GM12878 (cell line): ENCODE results near the gene GSTM4. TPM values are rescaled to one million over a fixed set of nuclear protein-coding genes. Genes with fewer than 3 reads are reported as not detected.

Source experiments
- DPF2 ChIP-seq: fragments of 450-650 bp; IDR thresholded peaks from 2 replicates; pipeline ENCODE4 v1.6.1; 2017; ENCODE audit warnings: mild to moderate bottlenecking
- KLF5 ChIP-seq: fragments of 450-650 bp; IDR thresholded peaks from 2 replicates; pipeline ENCODE4 v1.6.1; 2014; ENCODE audit warnings: mild to moderate bottlenecking; ENCODE audit not compliant: partially characterized antibody
- MTA2 ChIP-seq: fragments of 450-650 bp; IDR thresholded peaks from 2 replicates; pipeline ENCODE4 v1.6.1; 2016; ENCODE audit warnings: low read depth, mild to moderate bottlenecking, moderate library complexity
- MYB ChIP-seq: fragments of 150-350 bp; IDR thresholded peaks from 2 replicates; pipeline ENCODE4 v1.6.1; 2014; ENCODE audit warnings: mild to moderate bottlenecking, low read depth, low read length, borderline replicate concordance
- MYC ChIP-seq: IDR thresholded peaks from 2 replicates; pipeline ENCODE4 v1.6.1; 2011; ENCODE audit warnings: mild to moderate bottlenecking, low read length, moderate library complexity, inconsistent platforms; ENCODE audit not compliant: insufficient read depth, insufficient replicate concordance, insufficient read length, severe bottlenecking
- SMARCA5 ChIP-seq: fragments of 450-650 bp; IDR thresholded peaks from 2 replicates; pipeline ENCODE4 v1.6.1; 2017; ENCODE audit warnings: mild to moderate bottlenecking
- YY1 ChIP-seq: IDR thresholded peaks from 2 replicates; pipeline ENCODE4 v1.6.1; 2011; ENCODE audit warnings: low read depth, mild to moderate bottlenecking, low read length
- polyA plus RNA-seq, 11 experiments: library from polyadenylated mRNA; depleted of rRNA in 4 of 11; unstranded in 6 of 11; stranded (reverse) in 5 of 11; fragments of >200 nt; fragmentation: Nextera tagmentation in 4 of 11; fragmentation: Illumina TruSeq in 1 of 11; extraction: Ambion mirVana in 4 of 11; extraction: Trizol in 1 of 11; gene quantifications; 1 replicate in 1 of 11; 2 replicates in 10 of 11; pipeline versions ENCODE4 v1.2.1 to v1.2.3, GENCODE V29; 2011 to 2016; ENCODE audit warnings: inconsistent platforms in 2 of 11, missing spikeins in 2 of 11, low read depth in 1 of 11
- total RNA-seq, 4 experiments: library from RNA; depleted of rRNA in 3 of 4; stranded (reverse); fragments of >200 nt in 3 of 4; fragmentation: Illumina TruSeq in 1 of 4; extraction: Trizol in 1 of 4; gene quantifications; 2 replicates each; pipeline versions ENCODE4 v1.2.1 to v1.2.3, GENCODE V29; 2013 to 2021
- TF ChIP-seq, protein P1 (sequence below): fragments of 450-650 bp; IDR thresholded peaks from 2 replicates; pipeline ENCODE4 v1.6.1; 2018; ENCODE audit warnings: borderline replicate concordance, mild to moderate bottlenecking; ENCODE audit not compliant: partially characterized antibody
- TF ChIP-seq, protein P2 (sequence below): fragments of 450-650 bp; IDR thresholded peaks from 2 replicates; pipeline ENCODE4 v1.6.1; 2017; ENCODE audit warnings: low read depth, mild to moderate bottlenecking, moderate library complexity

Gene GSTM4
- total and polyA plus RNA-seq, 10 of the 15 experiments (the other 5 are each of a cell fraction or from before 2014, with no cell fraction given) = 14.3 to 37.2 (median 23.0) TPM

DNA sequence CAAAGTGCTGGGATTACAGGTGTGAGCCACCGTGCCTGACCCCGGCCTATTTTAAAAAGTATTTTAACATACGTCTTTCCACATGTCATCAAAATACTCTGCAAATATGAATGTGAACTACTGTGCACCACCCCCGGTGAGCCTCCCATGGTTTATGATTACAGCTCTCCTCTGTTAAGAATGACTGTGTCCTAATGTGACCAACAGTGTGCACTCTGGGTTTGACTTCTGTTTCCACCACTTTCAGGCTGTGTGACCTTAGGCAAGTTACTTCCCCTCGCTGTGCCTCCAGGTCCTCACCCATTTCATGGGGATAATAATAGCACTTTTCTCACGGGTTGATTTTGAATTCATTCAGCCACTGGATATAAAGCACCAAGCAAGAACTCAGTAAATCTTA is 21.6 kb upstream of the GSTM4 start (continued):
- no peak for TF ChIP-seq MTA2
- TF ChIP-seq, protein P1, sequence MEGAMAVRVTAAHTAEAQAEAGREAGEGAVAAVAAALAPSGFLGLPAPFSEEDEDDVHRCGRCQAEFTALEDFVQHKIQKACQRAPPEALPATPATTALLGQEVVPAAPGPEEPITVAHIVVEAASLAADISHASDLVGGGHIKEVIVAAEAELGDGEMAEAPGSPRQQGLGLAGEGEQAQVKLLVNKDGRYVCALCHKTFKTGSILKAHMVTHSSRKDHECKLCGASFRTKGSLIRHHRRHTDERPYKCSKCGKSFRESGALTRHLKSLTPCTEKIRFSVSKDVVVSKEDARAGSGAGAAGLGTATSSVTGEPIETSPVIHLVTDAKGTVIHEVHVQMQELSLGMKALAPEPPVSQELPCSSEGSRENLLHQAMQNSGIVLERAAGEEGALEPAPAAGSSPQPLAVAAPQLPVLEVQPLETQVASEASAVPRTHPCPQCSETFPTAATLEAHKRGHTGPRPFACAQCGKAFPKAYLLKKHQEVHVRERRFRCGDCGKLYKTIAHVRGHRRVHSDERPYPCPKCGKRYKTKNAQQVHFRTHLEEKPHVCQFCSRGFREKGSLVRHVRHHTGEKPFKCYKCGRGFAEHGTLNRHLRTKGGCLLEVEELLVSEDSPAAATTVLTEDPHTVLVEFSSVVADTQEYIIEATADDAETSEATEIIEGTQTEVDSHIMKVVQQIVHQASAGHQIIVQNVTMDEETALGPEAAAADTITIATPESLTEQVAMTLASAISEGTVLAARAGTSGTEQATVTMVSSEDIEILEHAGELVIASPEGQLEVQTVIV = no peak
- no peak for TF ChIP-seq DPF2
- TF ChIP-seq, protein P2, sequence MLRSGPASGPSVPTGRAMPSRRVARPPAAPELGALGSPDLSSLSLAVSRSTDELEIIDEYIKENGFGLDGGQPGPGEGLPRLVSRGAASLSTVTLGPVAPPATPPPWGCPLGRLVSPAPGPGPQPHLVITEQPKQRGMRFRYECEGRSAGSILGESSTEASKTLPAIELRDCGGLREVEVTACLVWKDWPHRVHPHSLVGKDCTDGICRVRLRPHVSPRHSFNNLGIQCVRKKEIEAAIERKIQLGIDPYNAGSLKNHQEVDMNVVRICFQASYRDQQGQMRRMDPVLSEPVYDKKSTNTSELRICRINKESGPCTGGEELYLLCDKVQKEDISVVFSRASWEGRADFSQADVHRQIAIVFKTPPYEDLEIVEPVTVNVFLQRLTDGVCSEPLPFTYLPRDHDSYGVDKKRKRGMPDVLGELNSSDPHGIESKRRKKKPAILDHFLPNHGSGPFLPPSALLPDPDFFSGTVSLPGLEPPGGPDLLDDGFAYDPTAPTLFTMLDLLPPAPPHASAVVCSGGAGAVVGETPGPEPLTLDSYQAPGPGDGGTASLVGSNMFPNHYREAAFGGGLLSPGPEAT = no peak
- TF ChIP-seq SMARCA5 = no peak
- TF ChIP-seq YY1 = no peak
- TF ChIP-seq MYC = no peak
- TF ChIP-seq KLF5 = no peak
- TF ChIP-seq MYB = no peak
